H1 (cell line): ENCODE measurements around the gene THAP11. TPM values are rescaled to one million over a fixed set of nuclear protein-coding genes. Genes with fewer than 3 reads are reported as not detected.
A peak's percentile ranks its signal among the peaks of the same experiment; 100 is the strongest.

Experiments used
- CHD7 ChIP-seq: fragments of 300-600 bp; sonication (generic); IDR thresholded peaks from 2 replicates; pipeline ENCODE4 v1.7.1; 2012; ENCODE audit warnings: low read length, moderate library complexity, mild to moderate bottlenecking, inconsistent platforms; ENCODE audit not compliant: insufficient replicate concordance
- E2F6 ChIP-seq: IDR thresholded peaks from 2 replicates; pipeline ENCODE4 v1.6.1; 2012; ENCODE audit warnings: inconsistent platforms
- GTF2F1 ChIP-seq: IDR thresholded peaks from 2 replicates; pipeline ENCODE4 v1.6.1; 2012; ENCODE audit warnings: low read depth, low read length, improper control_type of control experiment, borderline replicate concordance
- RAD21 ChIP-seq, 2 experiments: IDR thresholded peaks in 1 of 2; conservative IDR thresholded peaks in 1 of 2; 2 replicates each; pipeline ENCODE4 v1.6.1; 2011; ENCODE audit warnings: low read depth in 2 of 2, low read length in 2 of 2, improper control_type of control experiment in 1 of 2, inconsistent platforms in 1 of 2, mild to moderate bottlenecking in 1 of 2, moderate library complexity in 1 of 2
- RBBP5 ChIP-seq: IDR thresholded peaks from 2 replicates; pipeline ENCODE4 v1.7.1; 2012; ENCODE audit warnings: low read depth, mild to moderate bottlenecking, inconsistent platforms, low read length, moderate library complexity, borderline replicate concordance
- TAF1 ChIP-seq: IDR thresholded peaks from 2 replicates; pipeline ENCODE4 v1.6.1; 2011; ENCODE audit warnings: mild to moderate bottlenecking, low read depth, low read length
- polyA plus RNA-seq, 7 experiments: library from polyadenylated mRNA; depleted of rRNA in 3 of 7; stranded (reverse) in 5 of 7; unstranded in 2 of 7; fragments of >200 nt in 5 of 7; fragments of 200-250 nt in 2 of 7; gene quantifications; 1 replicate in 5 of 7; 2 replicates in 1 of 7; 4 replicates in 1 of 7; pipeline versions ENCODE4 v1.2.1 to v1.2.3, GENCODE V29; 2011 to 2013; ENCODE audit warnings: missing spikeins in 2 of 7, mixed read lengths in 2 of 7
- total RNA-seq: library from RNA; stranded (reverse); fragmentation: NEBNext Ultra II Directional; extraction: Animal tissue kit (Norgen Biotek cat#: 25700); gene quantifications from 2 replicates; pipeline ENCODE4 v1.2.1, GENCODE V29; 2021

Gene THAP11
- total and polyA plus RNA-seq, 2 of the 8 experiments (the other 6 are each of a cell fraction or from before 2014, with no cell fraction given): 50.8 to 54.8 TPM

GRCh38 chr16:67884684-67885083 lies 42.6 kb downstream of the THAP11 start, which contains the start of gene NRN1L (continued):
- no peak for TF ChIP-seq CHD7
- 0 out of 2 replicates have a peak, but pooled peaks have one; percentile 42 for TF ChIP-seq RBBP5
- TF ChIP-seq E2F6: peak; percentile 52; the same call in 1 of the 2 replicates
- TF ChIP-seq RAD21 (IDR thresholded peaks at IDR 0.05 in 1 of 2, conservative IDR thresholded peaks at IDR 0.05 in 1 of 2; ENCODE audit: low read depth in 2 of 2, low read length in 2 of 2): no peak; a peak in 1 of 4 replicates
- TF ChIP-seq TAF1: peak; percentile 87
- no peak for TF ChIP-seq GTF2F1
